Suprapubic skin (tissue), 4 donors: Measurements from ENCODE around the gene KSR2. TPM values are rescaled to one million over a fixed set of nuclear protein-coding genes. Genes with fewer than 3 reads are reported as not detected.

ENCODE experiments used
- DNase-seq, 2 donors: peaks; one replicate each; pipeline ENCODE4 v3.0.0-alpha.2; 2019; ENCODE audit warnings: low spot score in 2 of 2
- H3K27ac ChIP-seq: fragments of 200-600 bp; sonication (generic); one replicate; pipeline ENCODE4 v1.5.1; 2019
- H3K27me3 ChIP-seq: fragments of 200-600 bp; sonication (generic); one replicate; pipeline ENCODE4 v1.5.1; 2019
- H3K36me3 ChIP-seq: fragments of 200-600 bp; sonication (generic); one replicate; pipeline ENCODE4 v1.5.1; 2019
- H3K4me1 ChIP-seq: fragments of 200-600 bp; sonication (generic); one replicate; pipeline ENCODE4 v1.5.1; 2019
- H3K4me3 ChIP-seq: fragments of 200-600 bp; sonication (generic); one replicate; pipeline ENCODE4 v1.5.1; 2019; ENCODE audit warnings: mild to moderate bottlenecking
- H3K9me3 ChIP-seq: fragments of 200-600 bp; sonication (generic); one replicate; pipeline ENCODE4 v1.5.1; 2019
- CTCF ChIP-seq, 2 donors: fragments of 200-600 bp in 1 of 2; fragments of 450-650 bp in 1 of 2; sonication (generic) in 1 of 2; IDR thresholded peaks; one replicate each; pipeline ENCODE4 v1.5.1; 2016 to 2019; ENCODE audit warnings: antibody characterized with exemption in 2 of 2, mild to moderate bottlenecking in 1 of 2, moderate library complexity in 1 of 2
- EP300 ChIP-seq: sonication (generic); formaldehyde crosslinking; IDR thresholded peaks from one replicate; pipeline ENCODE4 v1.6.1; 2017; ENCODE audit warnings: antibody characterized with exemption
- POLR2A ChIP-seq, 2 donors: fragments of 450-650 bp; IDR thresholded peaks; one replicate each; pipeline ENCODE4 v1.6.1; 2017; ENCODE audit warnings: antibody characterized with exemption in 2 of 2, mild to moderate bottlenecking in 2 of 2, moderate library complexity in 2 of 2
- POLR2AphosphoS5 ChIP-seq, 3 donors: sonication (generic); formaldehyde crosslinking; IDR thresholded peaks; one replicate each; pipeline ENCODE4 v1.6.1; 2017; ENCODE audit warnings: antibody characterized with exemption in 3 of 3
- WGBS: methylation state at CpG from one replicate; pipeline ENCODE4 v1.1.5; 2018; 5-methylcytosine and 5-hydroxymethylcytosine counted together
- total RNA-seq, 4 donors: library from RNA; depleted of rRNA; stranded (reverse); fragments of >200 nt; gene quantifications; one replicate each; pipeline ENCODE4 v1.1.0, GENCODE V29; 2016

KSR2 gene
- total RNA-seq, 4 donors from 2014 or later = 0.24 to 0.39 (median 0.38) TPM; not detected in 1

- 51% methylated on average over 2 of the region's 4 CpGs for WGBS
- DNase-seq = no peak
- Histone ChIP-seq H3K27ac (no peak overlapping the region), H3K27me3 (peaks cover 3% of the 10 kb centered on the region), H3K36me3 (no peaks in the 10 kb centered on the region), H3K4me3 (no peak overlapping the region), H3K4me1 (peaks cover 3% of the 10 kb centered on the region), H3K9me3 (no peaks in the 10 kb centered on the region)
- TF ChIP-seq CTCF (IDR thresholded peaks at IDR 0.05) (no peak), EP300 (no peak), POLR2A (IDR thresholded peaks at IDR 0.05) (no peak), POLR2AphosphoS5 (IDR thresholded peaks at IDR 0.05) (no peak)
These were observed 527.0 kb downstream of the KSR2 start for GRCh38 chr12:117441751-117442150.

GRCh38 chr12:117440384-117440783 is 528.4 kb downstream of the KSR2 start:
- H3K9me3 ChIP-seq = no peaks in the 10 kb centered on the region
- H3K4me1 ChIP-seq = peaks cover 3% of the 10 kb centered on the region
- WGBS = 95% methylated on average over 2 of the region's 2 CpGs
- H3K27me3 ChIP-seq = peaks cover 7% of the 10 kb centered on the region
- no peak overlapping the region for H3K27ac ChIP-seq
- H3K36me3 ChIP-seq = no peaks in the 10 kb centered on the region
- DNase-seq = no peak
- H3K4me3 ChIP-seq = no peak overlapping the region
- TF ChIP-seq POLR2A (IDR thresholded peaks at IDR 0.05) (no peak), POLR2AphosphoS5 (IDR thresholded peaks at IDR 0.05) (no peak), EP300 (no peak), CTCF (IDR thresholded peaks at IDR 0.05) (no peak)

DNA sequence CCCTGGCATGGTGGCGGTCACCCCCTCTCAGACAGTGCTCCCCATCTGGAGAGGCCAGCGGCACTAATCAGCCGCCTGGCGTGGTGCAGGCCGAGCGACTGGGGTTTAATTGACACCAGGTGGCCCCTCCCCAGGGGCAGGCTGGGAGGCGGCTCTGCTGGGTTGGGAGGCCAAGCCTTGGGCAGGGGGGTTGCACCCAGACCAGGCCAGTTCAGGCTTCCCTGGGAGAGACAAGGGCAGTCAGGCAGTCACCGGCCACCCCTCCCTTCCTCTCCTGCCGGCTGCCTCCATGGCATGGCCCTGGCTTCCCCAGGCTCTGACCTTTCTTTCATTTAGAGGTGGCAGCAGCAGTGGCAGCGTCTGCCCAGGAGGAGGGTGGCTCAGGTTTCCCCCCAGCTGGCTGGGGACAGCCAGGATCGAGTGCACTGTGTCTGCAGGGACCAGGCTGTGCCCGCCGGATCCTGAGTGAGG is 529.2 kb downstream of the KSR2 start:
- Histone ChIP-seq H3K27ac (no peak overlapping the region), H3K27me3 (peaks cover 7% of the 10 kb centered on the region), H3K4me1 (peaks cover 3% of the 10 kb centered on the region), H3K9me3 (no peaks in the 10 kb centered on the region), H3K36me3 (no peaks in the 10 kb centered on the region), H3K4me3 (no peak overlapping the region)
- 58% methylated on average over 13 of the region's 13 CpGs for WGBS
- no peak for TF ChIP-seq CTCF (IDR thresholded peaks at IDR 0.05)
- no peak for DNase-seq

DNA sequence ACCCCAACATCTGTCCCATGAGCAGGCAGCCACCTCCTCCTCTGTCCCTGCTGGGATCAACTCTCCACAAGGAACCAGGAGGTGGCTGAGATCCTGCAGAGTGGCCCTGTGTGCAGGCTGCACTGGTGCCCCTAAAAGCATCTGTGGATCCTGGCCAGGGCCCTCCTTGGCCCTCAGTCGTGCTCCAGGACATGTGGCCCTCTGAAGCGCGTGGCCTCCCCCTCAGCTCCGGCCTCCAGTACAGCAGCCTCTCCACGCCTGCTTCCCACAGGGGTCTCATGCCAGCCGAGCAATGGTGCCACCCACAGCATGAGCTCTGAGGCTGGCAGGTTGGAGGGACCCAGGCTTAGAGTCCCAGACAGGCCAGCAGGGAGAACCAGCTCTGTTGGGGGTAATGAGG is 530.0 kb downstream of the KSR2 start:
- no peak for DNase-seq
- 96% methylated on average over 6 of the region's 6 CpGs for WGBS

More for the DNA sequence above, 530.0 kb downstream of the KSR2 start:
- no peaks in the 10 kb centered on the region for H3K36me3 ChIP-seq
- H3K27ac ChIP-seq = no peak overlapping the region
- H3K4me1 ChIP-seq = peaks cover 3% of the 10 kb centered on the region
- no peak overlapping the region for H3K4me3 ChIP-seq
- TF ChIP-seq EP300 = no peak
- no peak for TF ChIP-seq POLR2A (IDR thresholded peaks at IDR 0.05)
- no peak for TF ChIP-seq POLR2AphosphoS5 (IDR thresholded peaks at IDR 0.05)
- TF ChIP-seq CTCF (IDR thresholded peaks at IDR 0.05) = no peak
- H3K9me3 ChIP-seq = no peaks in the 10 kb centered on the region
- peaks cover 4% of the 10 kb centered on the region for H3K27me3 ChIP-seq
